ENCODE data around the gene HAPLN3.
A peak's percentile ranks its signal among the peaks of the same experiment; 100 is the strongest.

Gene HAPLN3

DNA sequence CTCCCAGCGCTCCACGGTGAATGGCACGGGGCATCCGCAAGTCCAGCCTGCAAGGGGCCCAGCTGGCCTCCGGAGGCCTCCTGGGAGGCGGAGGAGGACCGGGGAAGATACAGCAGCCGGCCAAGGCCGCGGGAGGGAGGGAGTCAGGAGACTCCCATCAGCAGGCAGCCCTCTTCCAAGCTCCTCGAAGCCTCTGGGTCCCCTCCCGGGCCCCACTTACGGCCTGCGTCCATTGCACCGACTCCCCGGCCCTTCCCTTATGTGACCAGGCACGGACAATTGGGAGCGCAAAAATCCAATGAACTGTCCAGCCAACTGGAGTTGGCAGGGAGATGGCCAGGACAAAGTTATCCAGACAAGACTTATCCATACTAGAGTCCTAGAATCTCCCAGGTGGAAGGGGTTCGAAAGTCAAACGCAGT, 17.2 kb upstream of the HAPLN3 start:
- no peak for DNase-seq (ENCODE audit: low read depth in 3 of 3, low spot score in 1 of 3)

DNA sequence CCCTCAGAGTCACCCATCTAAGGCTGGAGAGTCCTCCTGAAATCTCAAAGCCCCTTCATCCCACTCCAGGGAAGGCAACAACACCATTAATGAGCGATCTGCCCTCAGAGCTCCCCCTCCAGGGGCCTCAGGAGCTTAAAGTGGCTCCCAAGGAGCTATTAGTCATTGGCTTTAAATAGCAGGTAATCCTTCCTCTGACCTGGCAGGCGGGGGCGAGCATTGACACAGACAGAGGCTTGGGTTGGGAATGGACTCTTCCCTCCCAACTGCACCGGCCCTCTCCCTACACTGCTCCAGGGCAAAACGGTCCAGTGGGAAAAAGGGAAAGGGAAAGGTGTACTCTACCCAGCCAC, 16.4 kb upstream of the HAPLN3 start:
- DNase-seq (ENCODE audit: low read depth in 3 of 3, low spot score in 1 of 3) = no peak

DNA sequence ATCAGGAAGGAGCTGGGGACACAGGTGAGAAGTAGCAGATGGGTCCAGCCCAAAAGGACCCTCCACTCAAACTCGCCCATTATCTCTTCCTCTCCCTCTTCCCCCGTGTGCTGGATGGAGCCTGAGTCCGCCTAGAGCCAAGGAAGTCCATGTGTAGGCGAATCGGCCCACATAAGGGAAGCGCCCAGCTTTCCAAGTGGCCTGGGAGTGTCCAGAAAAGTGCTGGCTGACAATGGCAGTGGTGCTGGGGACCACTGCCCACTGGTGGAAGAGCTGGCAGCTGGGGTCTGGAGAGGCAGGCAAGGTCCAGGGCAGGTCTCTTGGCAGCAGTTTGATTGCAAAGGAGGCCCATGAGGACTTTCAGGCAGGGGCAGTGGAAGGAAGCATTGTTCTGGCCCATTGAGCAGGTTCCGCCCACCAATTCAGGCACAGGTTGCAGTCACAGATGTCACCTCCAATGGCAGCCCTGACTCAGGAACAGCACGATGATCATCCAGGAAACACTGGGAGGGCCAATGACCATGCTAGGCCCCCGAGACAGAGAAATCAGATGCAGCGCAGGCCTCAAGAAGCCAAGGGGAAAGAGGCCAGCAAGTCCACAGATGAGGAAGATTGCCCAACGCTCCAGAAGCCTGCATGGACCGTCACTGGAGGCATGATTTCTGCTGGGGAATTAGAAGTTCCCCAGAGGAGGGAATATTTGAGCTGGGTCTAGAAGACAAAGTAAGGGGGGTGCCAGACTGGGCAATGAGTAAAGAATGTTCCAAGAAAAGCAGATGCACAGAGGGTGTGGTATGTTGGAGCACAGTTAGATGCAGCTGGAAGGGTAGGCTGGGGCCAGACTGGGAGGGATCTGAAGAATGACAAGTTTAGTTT, 14.8 kb upstream of the HAPLN3 start:
- no peak for DNase-seq (ENCODE audit: low read depth in 3 of 3, low spot score in 1 of 3)

DNA sequence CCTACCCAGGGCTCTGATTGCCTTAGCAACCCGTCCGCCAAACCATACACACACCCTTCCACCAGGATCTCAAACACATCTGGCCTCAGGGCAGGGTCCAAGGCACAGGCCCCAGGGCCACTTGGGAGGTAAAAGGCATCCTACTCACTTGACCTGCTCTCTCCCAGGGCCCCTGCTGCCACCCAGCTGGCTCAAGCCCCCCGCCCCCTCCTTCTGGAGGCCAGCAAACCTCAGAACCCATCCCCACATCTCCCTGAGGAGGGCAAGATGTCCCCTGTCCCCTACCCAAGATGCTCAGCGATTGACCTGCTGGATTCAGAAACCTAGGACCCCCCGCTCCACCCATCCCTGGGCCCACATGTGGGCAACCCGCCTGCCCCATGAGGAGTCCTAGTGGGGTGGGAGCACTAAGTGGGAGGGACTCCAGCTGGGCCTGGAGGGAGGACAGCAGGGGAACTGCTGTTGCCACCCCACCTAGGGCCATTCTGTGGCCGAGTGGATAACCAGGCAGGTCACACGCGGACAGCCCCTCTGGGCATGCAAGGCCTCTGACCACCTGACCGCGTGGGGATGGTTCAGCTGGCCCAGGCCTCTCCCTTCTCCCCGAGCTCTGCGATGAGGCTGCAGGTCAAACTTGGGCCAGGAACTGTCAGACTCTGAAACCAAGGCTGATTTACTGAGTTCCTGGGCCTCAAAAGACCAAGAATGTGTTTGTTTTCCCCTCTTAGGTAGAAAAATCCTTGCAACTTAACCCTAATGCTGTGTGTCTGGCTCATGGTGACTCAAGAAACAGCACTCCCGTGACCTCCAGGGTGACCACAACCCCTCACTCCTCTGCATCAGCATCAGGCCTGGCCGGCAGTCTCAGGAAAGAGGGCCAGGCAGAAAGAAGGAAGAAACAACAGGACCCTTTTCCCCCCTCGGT, 13.6 kb upstream of the HAPLN3 start:
- no peak for DNase-seq (ENCODE audit: low read depth in 3 of 3, low spot score in 1 of 3)

DNA sequence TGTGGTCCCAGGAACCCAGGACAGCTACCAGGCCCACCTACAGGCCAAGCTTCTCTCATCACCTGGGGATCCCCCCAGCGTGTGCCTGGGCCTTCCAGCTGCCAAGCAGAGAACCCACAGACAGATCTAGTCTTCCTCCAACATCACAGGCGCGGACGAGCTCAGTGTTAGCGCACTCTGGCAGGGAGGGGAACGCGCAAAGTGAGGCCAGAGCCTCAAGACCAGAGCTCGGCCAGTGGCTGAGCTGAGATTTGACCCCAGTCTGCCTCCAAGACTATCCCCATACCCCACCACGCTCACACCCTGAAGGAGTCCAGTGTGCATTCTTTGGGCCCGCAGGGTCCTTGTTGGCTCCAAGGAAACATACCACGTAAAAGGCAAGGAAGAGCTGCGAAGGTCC, 12.8 kb upstream of the HAPLN3 start:
- no peak for DNase-seq (ENCODE audit: low read depth in 3 of 3, low spot score in 1 of 3)

DNA sequence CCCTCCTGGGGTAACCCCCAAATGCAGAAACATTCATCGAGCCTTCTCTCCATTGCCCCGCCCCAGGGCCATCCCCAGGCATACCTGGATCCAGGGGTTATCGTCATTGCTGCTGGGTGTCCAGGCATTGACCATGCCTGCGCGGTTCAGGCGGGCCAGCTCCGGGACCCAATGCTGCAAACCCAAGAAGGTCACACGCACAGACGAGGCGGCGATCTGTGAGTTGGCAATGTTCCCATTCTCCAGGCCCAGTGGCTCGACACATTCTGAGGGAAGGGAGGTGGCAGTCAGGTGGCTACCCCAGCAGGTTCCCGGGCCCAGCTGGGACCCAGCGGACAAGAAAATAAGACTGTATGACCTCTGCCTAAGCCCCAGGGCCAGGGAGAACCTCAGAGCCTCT, 11.8 kb upstream of the HAPLN3 start:
- DNase-seq (ENCODE audit: low read depth in 3 of 3, low spot score in 1 of 3) = no peak

DNA sequence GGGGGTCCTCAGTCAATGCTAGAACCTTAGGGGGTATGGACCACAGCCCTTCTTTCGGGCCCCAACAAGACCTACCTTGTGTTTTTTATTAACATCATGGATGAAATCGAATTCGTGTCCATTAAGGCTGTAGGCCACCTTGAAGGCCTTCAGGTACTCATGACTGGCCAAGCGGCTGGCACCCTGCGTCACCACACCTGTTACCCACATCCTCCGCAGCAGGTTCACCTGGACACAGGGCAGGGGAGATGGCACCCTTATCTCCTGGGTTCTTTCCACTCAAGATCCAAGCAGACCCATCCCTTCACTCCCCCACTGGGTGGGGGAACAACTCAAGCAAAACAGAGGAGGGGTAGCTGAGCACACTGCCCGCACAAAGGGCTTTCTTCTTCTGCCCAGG, 11.2 kb upstream of the HAPLN3 start:
- DNase-seq (ENCODE audit: low read depth in 3 of 3, low spot score in 1 of 3) = no peak

DNA sequence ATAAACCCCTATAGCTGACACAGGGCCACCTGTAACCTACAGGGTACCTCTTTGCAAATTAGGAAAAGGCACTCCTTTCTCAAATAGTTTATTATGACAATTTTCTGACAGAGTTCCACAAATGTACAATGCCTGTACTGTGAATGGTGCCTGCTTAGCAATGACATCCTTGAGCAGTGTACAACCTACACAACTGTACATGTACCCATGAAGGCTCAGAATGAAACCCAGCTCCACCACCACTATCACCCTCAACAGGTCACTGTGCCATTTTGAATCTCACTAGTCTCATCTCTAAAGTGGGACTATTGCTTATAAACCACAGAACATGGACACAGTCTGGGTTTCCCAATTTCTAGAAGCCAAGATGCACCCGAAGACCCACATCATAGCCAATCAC, 10.8 kb upstream of the HAPLN3 start:
- no peak for DNase-seq (ENCODE audit: low read depth in 3 of 3, low spot score in 1 of 3)

DNA sequence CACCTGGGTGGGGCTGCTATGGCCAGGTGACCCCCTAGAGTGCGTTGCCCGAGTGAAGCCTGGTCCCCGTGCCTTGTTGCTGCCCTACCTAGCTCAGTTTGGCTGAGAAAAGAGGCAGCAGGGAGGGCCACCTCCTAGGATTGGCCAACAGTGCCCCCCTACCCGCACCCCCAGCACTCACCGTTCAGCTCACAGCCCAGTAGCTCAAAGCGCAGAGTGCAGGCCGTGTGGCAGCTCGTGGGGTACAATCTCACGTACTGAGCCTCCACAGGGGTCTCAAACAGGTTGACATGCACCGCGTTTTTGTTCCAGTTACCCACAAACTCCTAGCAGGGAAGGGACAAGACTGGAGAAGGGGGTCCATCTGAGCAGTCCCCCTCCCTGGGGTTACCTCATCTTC, 10.2 kb upstream of the HAPLN3 start:
- DNase-seq (ENCODE audit: low read depth in 3 of 3, low spot score in 1 of 3) = no peak

DNA sequence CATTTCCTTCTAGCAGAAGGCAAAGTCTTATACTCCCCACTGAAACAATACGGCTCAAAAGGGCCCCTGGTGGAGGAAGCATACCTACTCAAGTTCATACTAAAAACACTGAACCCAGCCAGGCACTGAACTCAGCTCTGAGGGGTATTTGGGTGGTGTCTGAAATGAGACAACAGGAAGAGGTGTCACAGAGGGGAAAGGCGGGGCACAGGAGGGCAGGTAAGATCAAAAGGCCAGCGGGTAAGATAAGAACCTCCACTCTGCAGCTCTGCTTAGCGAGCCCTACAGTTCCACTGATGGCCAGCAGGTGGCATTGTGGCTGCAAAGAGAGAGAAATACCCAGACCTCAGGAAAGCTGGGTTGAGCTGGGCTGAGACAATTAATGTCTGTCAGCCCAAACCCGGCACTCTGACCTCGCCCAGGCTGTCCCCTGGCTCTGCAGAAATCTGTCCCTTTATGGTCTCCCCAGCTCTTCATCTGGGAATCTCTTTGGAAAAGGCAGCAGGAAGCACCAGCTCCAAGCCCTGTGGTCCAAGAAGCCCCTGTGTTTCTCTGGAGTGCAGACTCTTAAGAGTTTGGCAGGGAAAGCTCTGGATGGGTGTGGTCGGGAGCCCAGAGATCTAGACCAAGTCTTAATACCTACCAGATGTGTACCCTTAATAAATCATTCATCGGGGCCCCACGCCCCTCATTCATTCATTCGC, 9.4 kb upstream of the HAPLN3 start:
- DNase-seq (ENCODE audit: low read depth in 3 of 3, low spot score in 1 of 3) = peak; percentile 87 to 91 (median 89)

DNA sequence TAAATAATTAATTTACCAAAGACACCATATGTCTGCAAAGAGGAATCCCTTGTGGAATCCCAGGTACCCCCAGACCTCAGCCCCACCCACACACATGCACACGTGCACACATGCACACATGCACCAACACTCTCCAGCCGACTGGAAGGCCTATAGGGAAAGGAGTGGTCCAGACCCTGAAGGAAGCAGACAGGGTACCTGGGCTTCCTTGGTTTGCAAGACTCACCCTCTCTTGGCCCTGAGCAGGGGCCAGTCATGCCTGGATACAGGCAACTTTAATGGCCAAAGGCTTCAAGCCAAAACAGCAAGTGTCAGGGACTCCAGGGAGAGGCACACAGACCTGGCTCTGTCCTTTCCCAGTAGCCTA, 8.9 kb upstream of the HAPLN3 start:
- DNase-seq (ENCODE audit: low read depth in 3 of 3, low spot score in 1 of 3) = no peak

DNA sequence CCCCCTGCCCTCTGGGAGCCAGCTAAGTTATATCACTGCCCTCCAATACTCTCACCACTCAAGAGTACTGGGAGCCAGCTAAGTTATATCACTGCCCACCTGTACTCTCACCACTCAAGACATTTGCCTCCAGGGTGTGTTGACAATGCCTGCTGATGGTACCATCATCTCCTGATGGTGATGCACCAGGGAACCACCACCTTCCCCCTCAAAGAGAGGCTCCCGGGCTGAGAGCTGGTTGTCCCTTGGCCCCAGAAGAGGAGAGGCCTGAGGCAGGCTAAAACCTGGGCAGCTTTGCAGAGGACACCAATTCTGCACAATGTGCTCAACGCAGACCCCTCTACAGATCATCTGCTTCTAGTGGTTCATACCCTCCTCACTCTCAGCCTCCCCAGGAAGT, 7.5 kb upstream of the HAPLN3 start:
- no peak for DNase-seq (ENCODE audit: low read depth in 3 of 3, low spot score in 1 of 3)

DNA sequence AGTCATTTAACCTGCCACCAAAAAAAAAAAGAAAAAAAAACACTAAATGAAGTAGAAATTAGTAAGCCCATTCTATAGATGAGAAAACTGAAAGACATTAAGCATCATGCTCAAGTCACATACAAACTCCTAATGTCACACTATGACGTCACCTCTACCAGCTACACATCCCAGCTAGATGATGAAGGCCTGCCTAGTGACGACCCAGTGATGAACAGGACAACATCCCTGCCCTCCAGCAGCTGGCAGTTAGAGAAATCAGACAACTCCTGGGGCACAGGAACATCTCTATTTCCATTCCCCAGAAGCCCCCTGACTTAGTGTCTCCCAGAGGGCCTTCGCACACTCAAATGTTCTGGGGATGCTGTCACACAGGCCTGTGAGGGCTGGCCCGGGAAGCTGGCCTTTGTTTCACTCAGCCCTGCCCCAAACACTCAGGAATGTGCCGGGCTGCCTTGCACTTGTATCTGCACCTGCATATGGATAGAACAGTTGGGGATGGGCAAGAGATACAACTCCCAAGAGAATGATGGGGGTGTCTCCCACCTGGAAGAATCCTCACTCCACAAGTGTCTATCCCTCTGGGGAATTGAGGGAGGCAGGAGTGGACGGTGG, 7.0 kb upstream of the HAPLN3 start:
- DNase-seq (ENCODE audit: low read depth in 3 of 3, low spot score in 1 of 3) = no peak

DNA sequence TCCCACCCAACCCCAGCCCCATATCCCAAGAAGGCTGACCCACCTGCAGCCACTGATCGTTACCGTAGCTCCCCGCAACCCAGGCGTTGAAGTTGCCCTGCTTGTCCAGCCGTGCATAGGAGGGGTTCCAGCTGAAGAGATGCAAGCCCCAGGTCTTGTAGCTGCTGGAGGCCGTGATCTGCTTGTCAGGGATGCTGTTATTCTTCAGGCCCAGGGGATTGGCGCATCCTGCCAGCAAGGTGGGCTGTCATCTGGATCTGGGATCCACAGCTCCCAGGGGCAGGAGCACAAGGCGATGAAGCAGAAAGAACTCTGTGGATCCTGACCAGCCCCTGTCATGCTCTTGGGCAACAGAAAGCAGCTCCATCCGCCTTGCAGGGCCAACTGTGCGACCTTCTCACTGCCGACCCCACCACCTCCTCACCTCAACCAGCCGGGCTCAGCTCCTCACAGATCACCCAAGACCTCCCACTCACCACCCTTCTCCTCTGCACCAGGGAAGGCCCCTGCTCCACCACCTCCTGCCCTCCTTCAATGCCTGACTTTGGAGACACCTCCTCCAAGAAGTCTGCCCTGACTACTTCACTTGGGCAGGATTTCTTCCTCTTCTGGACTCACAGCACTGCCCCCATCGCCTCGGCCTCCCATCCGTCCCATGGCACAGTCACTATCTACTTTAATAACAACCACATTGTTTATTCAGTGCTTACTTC, 6.3 kb upstream of the HAPLN3 start:
- DNase-seq (ENCODE audit: low read depth in 3 of 3, low spot score in 1 of 3) = no peak

DNA sequence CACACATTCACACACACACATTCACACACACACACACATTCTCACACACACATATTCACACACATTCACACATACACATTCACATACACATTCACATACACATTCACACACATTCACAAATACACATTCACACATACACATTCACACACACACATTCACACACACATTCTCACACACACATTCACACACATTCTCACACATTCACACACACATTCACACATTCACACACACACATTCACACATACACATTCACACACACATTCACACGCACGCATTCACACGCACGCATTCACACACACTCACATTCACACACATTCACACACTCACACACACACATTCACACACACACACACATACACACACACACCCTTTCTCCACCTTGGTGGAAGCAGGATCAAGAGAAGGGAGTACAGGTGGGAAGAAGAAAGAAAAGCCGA, 5.7 kb upstream of the HAPLN3 start:
- no peak for DNase-seq (ENCODE audit: low read depth in 3 of 3, low spot score in 1 of 3)

DNA sequence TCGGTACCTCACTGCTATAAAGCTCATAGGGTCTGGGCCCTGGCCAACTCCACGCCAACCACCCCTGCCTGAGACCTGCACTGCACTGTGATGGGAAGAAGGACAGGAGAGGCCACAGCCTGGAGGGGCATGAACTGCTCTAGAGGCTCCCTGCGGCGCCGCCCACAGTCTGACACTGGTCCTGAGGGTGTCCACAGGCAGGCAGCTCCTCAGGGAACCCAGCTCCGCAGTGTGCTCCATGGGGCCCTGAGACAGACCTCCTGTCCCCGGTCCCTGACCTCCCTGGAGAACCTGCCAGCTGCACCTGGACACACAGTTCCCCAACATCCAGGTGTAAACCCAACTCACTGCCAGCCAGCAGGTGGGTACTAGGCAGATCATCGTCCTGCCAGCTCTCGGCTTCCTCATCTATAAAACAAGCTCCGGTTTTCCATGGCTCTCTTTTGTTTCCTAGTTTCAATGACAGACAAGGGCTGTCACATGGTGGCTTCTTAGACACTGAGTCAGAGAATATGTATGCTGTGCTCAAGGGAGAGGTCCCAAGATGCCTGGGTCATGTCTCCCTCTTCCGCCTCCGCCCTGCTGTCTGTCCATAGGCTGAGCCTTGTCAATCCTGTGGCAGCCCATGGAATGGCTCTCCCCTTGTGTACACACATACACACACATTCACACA, 5.1 kb upstream of the HAPLN3 start:
- no peak for DNase-seq (ENCODE audit: low read depth in 3 of 3, low spot score in 1 of 3)

DNA sequence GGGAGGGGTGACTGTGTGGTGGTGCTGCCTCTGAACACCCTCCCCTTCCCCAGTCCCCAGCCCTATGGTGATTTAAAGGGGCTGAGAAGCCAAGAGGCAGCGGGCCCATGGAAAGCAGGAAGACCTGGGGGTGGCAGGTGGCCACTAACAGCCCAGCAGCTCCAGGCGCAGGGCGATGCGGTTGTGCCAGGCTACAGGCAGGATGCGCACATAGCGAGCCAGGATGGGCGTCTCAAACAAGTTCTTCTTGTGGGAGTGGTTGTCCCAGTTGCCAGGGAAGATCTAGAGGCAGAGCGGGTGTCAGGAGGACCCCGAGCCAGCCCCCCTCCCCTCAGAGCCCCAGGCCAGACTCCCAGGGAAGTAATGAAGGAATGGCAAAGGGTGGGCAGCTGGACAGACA, 3.9 kb upstream of the HAPLN3 start:
- DNase-seq (ENCODE audit: low read depth in 3 of 3, low spot score in 1 of 3) = no peak

DNA sequence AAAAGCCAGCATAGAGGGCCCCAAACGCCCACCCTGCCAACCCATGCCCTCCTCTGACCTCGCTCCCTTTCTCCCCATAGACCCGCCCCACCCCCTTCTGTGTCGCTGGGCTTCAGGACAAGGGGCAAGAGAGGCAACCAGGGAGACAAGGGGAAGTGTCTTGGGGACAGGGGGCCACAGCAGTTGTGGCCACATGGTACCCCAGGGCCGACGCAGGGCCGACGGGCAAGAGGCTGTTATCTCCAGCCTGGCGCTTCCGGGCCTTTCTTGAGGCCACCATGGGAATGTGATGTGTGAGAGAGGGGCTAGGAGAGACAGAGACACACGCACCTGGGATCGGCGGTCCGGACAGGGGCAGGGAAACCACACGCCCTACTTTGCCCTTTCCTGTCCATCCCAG, 3.4 kb upstream of the HAPLN3 start:
- no peak for DNase-seq (ENCODE audit: low read depth in 3 of 3, low spot score in 1 of 3)

DNA sequence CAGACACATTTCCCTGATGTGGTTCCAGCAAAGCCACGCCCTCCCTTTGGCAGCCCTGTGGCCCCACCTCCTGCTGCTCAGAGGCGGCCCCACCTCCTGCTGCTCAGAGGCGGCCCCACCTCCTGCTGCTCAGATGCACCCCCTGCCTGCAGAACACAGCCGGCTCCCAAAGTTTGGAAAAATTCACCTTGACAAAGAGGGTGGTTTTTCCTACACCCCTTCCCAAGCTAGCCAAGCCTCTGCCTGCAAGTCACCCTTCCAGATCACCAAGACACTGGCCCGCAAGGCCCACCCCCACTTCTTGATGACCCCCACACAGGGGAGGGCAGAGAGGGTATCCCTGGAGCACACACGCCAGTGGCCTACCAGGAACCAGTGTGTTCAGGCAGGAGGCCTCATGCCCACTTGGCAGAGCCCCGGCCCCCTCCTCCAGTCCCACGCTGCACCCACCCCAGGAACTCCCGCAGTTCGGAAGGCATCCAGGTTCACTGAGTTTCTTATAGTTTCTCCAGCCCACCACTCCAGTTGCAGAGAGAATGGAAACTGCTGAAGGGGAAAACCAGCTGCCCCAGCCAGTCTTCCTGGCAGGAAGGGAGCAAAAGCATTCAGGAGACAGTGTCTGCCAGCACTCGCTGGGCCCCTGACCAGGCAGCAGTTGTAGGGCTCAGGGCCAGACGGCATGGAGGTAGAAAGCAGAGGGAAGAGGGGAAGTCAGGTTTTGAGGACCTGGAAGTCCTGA, 2.3 kb upstream of the HAPLN3 start:
- DNase-seq (ENCODE audit: low read depth in 3 of 3, low spot score in 1 of 3) = peak; percentile 54 to 70 (median 67)

DNA sequence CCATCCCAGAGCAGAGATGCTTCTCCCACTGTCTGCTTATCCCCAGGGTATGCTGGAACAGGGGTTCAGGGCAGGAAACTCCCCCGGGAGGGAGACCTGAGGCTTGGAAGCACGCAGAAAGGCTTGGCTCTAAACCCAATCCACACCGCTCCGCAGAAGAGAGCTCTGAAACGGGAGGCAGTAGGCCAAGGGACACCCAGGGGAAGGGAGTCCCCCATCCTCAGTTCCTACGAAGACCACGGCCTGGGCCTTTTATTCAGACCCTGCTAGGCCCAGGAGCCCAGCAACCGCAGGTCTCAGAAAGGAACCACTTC, 1.8 kb upstream of the HAPLN3 start:
- no peak for DNase-seq (ENCODE audit: low read depth in 3 of 3, low spot score in 1 of 3)
